ENCODE measurements around the gene LVRN. TPM values are rescaled to one million over a fixed set of nuclear protein-coding genes. Genes with fewer than 3 reads are reported as not detected.

The LVRN gene
- total RNA-seq, 2 donors from 2014 or later, result 0.92 to 2.3 TPM

DNA sequence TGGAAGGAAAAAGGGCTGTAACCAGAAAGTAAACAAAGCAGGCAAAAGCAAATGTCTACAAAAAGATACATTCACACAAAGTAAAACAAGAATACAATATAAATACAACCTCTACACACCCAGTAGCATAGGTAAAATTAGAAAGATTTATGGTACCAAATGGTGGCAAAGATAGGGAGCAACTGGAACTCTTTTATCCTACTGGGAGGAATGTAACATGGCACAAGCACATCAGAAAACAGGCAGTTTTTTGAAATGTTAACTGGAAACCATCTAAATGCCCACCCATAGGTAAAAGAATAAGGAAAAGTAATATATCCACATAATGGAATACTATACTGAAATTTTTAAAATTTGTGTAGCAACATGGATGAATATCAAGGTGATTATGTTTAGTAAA is 61.3 kb downstream of the LVRN start:
- TF ChIP-seq, protein P1, sequence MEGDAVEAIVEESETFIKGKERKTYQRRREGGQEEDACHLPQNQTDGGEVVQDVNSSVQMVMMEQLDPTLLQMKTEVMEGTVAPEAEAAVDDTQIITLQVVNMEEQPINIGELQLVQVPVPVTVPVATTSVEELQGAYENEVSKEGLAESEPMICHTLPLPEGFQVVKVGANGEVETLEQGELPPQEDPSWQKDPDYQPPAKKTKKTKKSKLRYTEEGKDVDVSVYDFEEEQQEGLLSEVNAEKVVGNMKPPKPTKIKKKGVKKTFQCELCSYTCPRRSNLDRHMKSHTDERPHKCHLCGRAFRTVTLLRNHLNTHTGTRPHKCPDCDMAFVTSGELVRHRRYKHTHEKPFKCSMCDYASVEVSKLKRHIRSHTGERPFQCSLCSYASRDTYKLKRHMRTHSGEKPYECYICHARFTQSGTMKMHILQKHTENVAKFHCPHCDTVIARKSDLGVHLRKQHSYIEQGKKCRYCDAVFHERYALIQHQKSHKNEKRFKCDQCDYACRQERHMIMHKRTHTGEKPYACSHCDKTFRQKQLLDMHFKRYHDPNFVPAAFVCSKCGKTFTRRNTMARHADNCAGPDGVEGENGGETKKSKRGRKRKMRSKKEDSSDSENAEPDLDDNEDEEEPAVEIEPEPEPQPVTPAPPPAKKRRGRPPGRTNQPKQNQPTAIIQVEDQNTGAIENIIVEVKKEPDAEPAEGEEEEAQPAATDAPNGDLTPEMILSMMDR (IDR thresholded peaks at IDR 0.05), result no peak
- Histone ChIP-seq H3K9me3 (no peaks in the 10 kb centered on the region), H3K27me3 (replicated peaks; ENCODE audit: insufficient read depth) (no peaks in the 10 kb centered on the region), H3K4me3 (no peak overlapping the region), H3K36me3 (no peaks in the 10 kb centered on the region), H3K4me1 (ENCODE audit: control insufficient read depth in 1 of 2, low read depth in 2 of 2) (no peaks in the 10 kb centered on the region), H3K27ac (no peak overlapping the region)
- ATAC-seq (ENCODE audit: insufficient number of reproducible peaks, low FRiP score, low read depth) (no peak), DNase-seq (ENCODE audit: low spot score) (no peak)

DNA sequence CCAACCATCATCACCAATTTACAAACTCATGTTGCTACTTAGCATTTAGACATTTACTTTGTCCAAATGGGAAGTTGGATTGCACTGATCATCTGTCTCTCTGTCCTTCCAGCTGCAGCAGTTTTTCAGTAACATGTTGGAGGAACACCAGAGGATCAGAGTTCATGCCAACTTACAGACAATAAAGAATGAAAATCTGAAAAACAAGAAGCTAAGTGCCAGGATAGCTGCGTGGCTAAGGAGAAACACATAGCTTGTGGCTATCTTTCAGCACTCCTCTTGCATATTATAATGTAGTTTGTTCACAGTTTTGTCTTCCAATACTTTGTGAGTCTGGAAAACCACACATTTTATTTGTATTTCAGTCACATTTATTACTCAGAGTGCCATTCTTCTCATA is 63.6 kb downstream of the LVRN start:
- Histone ChIP-seq H3K36me3 (no peaks in the 10 kb centered on the region), H3K9me3 (no peaks in the 10 kb centered on the region), H3K27ac (no peak overlapping the region), H3K4me3 (no peak overlapping the region), H3K4me1 (ENCODE audit: control insufficient read depth in 1 of 2, low read depth in 2 of 2) (no peaks in the 10 kb centered on the region), H3K27me3 (replicated peaks; ENCODE audit: insufficient read depth) (no peaks in the 10 kb centered on the region)
- no peak for DNase-seq (ENCODE audit: low spot score)
- TF ChIP-seq, protein P1 (IDR thresholded peaks at IDR 0.05), result no peak
- no peak for ATAC-seq (ENCODE audit: insufficient number of reproducible peaks, low FRiP score, low read depth)

DNA sequence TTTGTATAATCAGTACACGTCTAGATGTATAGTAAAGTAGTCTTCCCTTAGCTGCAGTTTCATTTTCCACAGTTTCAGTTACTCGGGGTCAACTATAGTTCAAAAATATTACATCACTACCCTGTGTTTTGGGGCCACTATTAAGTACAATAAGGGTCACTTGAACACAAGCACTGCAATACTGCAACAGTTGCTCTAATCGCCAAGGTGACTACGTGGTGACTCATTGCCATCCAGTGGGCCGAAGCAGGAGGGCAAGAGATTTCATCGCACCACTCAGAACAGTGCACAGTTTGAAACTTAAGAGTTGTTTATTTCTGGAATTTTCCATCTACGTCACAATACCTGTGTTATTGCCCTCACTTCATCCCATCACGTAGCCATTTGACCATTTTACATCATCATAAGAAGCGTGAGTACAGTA is 69.8 kb downstream of the LVRN start, which contains the start of gene ARL14EPL:
TSS of gene ARL14EPL (plus strand) at position 379 of the 424 bp plus-strand sequence. CDS start 18,994 bp downstream, outside the sequence.
- TF ChIP-seq, protein P1 (IDR thresholded peaks at IDR 0.05), result peak; percentile 31
- Histone ChIP-seq H3K4me3 (no peak within 1 kb of the TSS), H3K27me3 (replicated peaks; ENCODE audit: insufficient read depth) (no peaks in the 10 kb centered on the region), H3K27ac (no peak within 1 kb of the TSS), H3K9me3 (no peaks in the 10 kb centered on the region), H3K36me3 (no peaks in the 10 kb centered on the region), H3K4me1 (ENCODE audit: control insufficient read depth in 1 of 2, low read depth in 2 of 2) (no peaks in the 10 kb centered on the region)
- ATAC-seq (ENCODE audit: insufficient number of reproducible peaks, low FRiP score, low read depth) (peak; percentile 76), DNase-seq (ENCODE audit: low spot score) (peak; percentile 9)

GRCh38 chr5:116032991-116033390 is 70.7 kb downstream of the LVRN start:
- Histone ChIP-seq H3K27ac (no peak overlapping the region), H3K36me3 (no peaks in the 10 kb centered on the region), H3K4me3 (no peak overlapping the region), H3K4me1 (ENCODE audit: control insufficient read depth in 1 of 2, low read depth in 2 of 2) (no peaks in the 10 kb centered on the region), H3K9me3 (no peaks in the 10 kb centered on the region), H3K27me3 (replicated peaks; ENCODE audit: insufficient read depth) (no peaks in the 10 kb centered on the region)
- TF ChIP-seq, protein P1 (IDR thresholded peaks at IDR 0.05), result no peak
- no peak for DNase-seq (ENCODE audit: low spot score)
- ATAC-seq (ENCODE audit: insufficient number of reproducible peaks, low FRiP score, low read depth), result no peak

GRCh38 chr5:116035123-116035522 is 72.8 kb downstream of the LVRN start:
- Histone ChIP-seq H3K36me3 (no peaks in the 10 kb centered on the region), H3K27ac (no peak overlapping the region), H3K27me3 (replicated peaks; ENCODE audit: insufficient read depth) (no peaks in the 10 kb centered on the region), H3K9me3 (no peaks in the 10 kb centered on the region), H3K4me3 (no peak overlapping the region), H3K4me1 (ENCODE audit: control insufficient read depth in 1 of 2, low read depth in 2 of 2) (no peaks in the 10 kb centered on the region)
- TF ChIP-seq, protein P1 (IDR thresholded peaks at IDR 0.05), result no peak
- no peak for ATAC-seq (ENCODE audit: insufficient number of reproducible peaks, low FRiP score, low read depth)
- no peak for DNase-seq (ENCODE audit: low spot score)

Data from thoracic aorta (tissue), 2 donors.